ENCODE measurements around the gene NQO2. TPM values are rescaled to one million over a fixed set of nuclear protein-coding genes. Genes with fewer than 3 reads are reported as not detected.
A peak's percentile ranks its signal among the peaks of the same experiment; 100 is the strongest.
"Not testable (repeated sequence)": the region's sequence is repeated elsewhere in the genome, so short reads cannot be mapped to it uniquely, and the experiment has no call there.

The NQO2 gene
- total and polyA plus RNA-seq, 9 donors: 16.2 to 48.4 (median 28.7) TPM

GRCh38 chr6:2970034-2970685, 29.5 kb upstream of the NQO2 start:
- 15 to 20% (median 19%) methylated on average over 10 of the region's 10 CpGs for WGBS, 3 donors
- no peak for DNase-seq
- intact Hi-C loops (cut with DNase I): no loop called here
- no peaks in the 10 kb centered on the region for H3K36me3 ChIP-seq
- H3K27ac ChIP-seq: peak overlapping the region in 1 of 2 donors; percentile 99
- peak overlapping the region; percentile 78 for H3K4me3 ChIP-seq
- TF ChIP-seq POLR2A (IDR thresholded peaks at IDR 0.05) (no peak), CTCF (IDR thresholded peaks at IDR 0.05) (no peak), EP300 (IDR thresholded peaks at IDR 0.05) (no peak)
- peaks cover 5% of the 10 kb centered on the region for H3K4me1 ChIP-seq (ENCODE audit: insufficient read depth)
- H3K27me3 ChIP-seq: no peaks in the 10 kb centered on the region
- no peaks in the 10 kb centered on the region for H3K9me3 ChIP-seq

GRCh38 chr6:2970753-2971419, 28.8 kb upstream of the NQO2 start:
- intact Hi-C loops (cut with DNase I): no loop called here
- H3K9me3 ChIP-seq: no peaks in the 10 kb centered on the region
- DNase-seq: peak; percentile 73 to 84 (median 81)
- no peaks in the 10 kb centered on the region for H3K36me3 ChIP-seq
- H3K4me3 ChIP-seq: peak overlapping the region; percentile 78
- TF ChIP-seq CTCF (IDR thresholded peaks at IDR 0.05) (peak in 1 of 3 donors; percentile 18), EP300 (IDR thresholded peaks at IDR 0.05) (no peak)
- 0 to 2% (median 0%) methylated on average over 17 to 79 of the region's 80 CpGs for WGBS, 3 donors
- H3K4me1 ChIP-seq (ENCODE audit: insufficient read depth): peaks cover 5% of the 10 kb centered on the region
- peak overlapping the region; percentile 87 to 99 for H3K27ac ChIP-seq
- H3K27me3 ChIP-seq: no peaks in the 10 kb centered on the region

- peak; percentile 88 to 92 (median 90) for DNase-seq
- intact Hi-C loops (cut with DNase I): no loop called here
Observed at GRCh38 chr6:2971420-2972218, 28.1 kb upstream of the NQO2 start, which contains the start of gene SERPINB6. SERPINB6 (minus strand) TSS chr6:2971567; CDS start chr6:2959332, 12,235 bp downstream.

GRCh38 chr6:2972219-2972487, 27.5 kb upstream of the NQO2 start:
- H3K9me3 ChIP-seq; H3K4me1 ChIP-seq (ENCODE audit: insufficient read depth); DNase-seq; H3K27me3 ChIP-seq; intact Hi-C loops (cut with DNase I); H3K36me3 ChIP-seq: not testable (repeated sequence)
- WGBS, 3 donors: 5 to 25% (median 19%) methylated on average over 1 of the region's 1 CpG
- H3K4me3 ChIP-seq: peak overlapping the region; percentile 78
- H3K27ac ChIP-seq: peak overlapping the region; percentile 87 to 99

More at GRCh38 chr6:2971420-2972218, 28.1 kb upstream of the NQO2 start, which contains the start of gene SERPINB6:
- Histone ChIP-seq H3K4me1 (ENCODE audit: insufficient read depth) (peaks cover 5% of the 10 kb centered on the region), H3K27ac (peak within 1 kb of the TSS; percentile 87 to 99), H3K36me3 (no peaks in the 10 kb centered on the region), H3K27me3 (no peaks in the 10 kb centered on the region), H3K4me3 (peak within 1 kb of the TSS; percentile 78), H3K9me3 (no peaks in the 10 kb centered on the region)
- WGBS, 3 donors: 0 to 1% (median 0%) methylated on average over 44 to 63 of the region's 63 CpGs
- TF ChIP-seq EP300 (IDR thresholded peaks at IDR 0.05): no peak
- peak; percentile 43 for TF ChIP-seq POLR2A (IDR thresholded peaks at IDR 0.05)

GRCh38 chr6:2972685-2973084, 27.0 kb upstream of the NQO2 start:
- 93 to 96% (median 96%) methylated on average over 5 of the region's 5 CpGs for WGBS, 3 donors
- H3K4me1 ChIP-seq (ENCODE audit: insufficient read depth): not testable (repeated sequence)

GRCh38 chr6:2973180-2973579, 26.5 kb upstream of the NQO2 start:
- DNase-seq; H3K27me3 ChIP-seq; H3K9me3 ChIP-seq; H3K27ac ChIP-seq; intact Hi-C loops (cut with DNase I); H3K4me3 ChIP-seq; H3K36me3 ChIP-seq; H3K4me1 ChIP-seq (ENCODE audit: insufficient read depth): not testable (repeated sequence)
- 90 to 96% (median 94%) methylated on average over 6 of the region's 6 CpGs for WGBS, 3 donors

More at GRCh38 chr6:2972685-2973084, 27.0 kb upstream of the NQO2 start:
- H3K36me3 ChIP-seq; H3K27ac ChIP-seq; H3K9me3 ChIP-seq; intact Hi-C loops (cut with DNase I); H3K27me3 ChIP-seq; DNase-seq; H3K4me3 ChIP-seq: not testable (repeated sequence)

All from ovary (tissue), 9 donors.